Muscle layer of colon (tissue), 2 donors: Measurements from ENCODE around the gene KCNMA1.

ENCODE experiments used
- H3K27ac ChIP-seq: one replicate; pipeline ENCODE4 v1.7.0; 2013; ENCODE audit warnings: low read depth, mild to moderate bottlenecking, low read length, moderate library complexity
- H3K27me3 ChIP-seq, 2 donors: one replicate each; pipeline ENCODE4 v1.7.0; 2013; ENCODE audit warnings: low read length in 2 of 2, mild to moderate bottlenecking in 2 of 2; ENCODE audit not compliant: insufficient read depth in 2 of 2, control insufficient read depth in 1 of 2
- H3K36me3 ChIP-seq: one replicate; pipeline ENCODE4 v1.7.0; 2013; ENCODE audit warnings: mild to moderate bottlenecking, low read length; ENCODE audit not compliant: insufficient read depth
- H3K4me1 ChIP-seq: one replicate; pipeline ENCODE4 v1.7.0; 2013; ENCODE audit warnings: mild to moderate bottlenecking, low read length; ENCODE audit not compliant: insufficient read depth
- H3K4me3 ChIP-seq, 2 donors: one replicate each; pipeline ENCODE4 v1.7.0; 2013; ENCODE audit warnings: low read length in 2 of 2, low read depth in 1 of 2, mild to moderate bottlenecking in 1 of 2, moderate library complexity in 1 of 2
- H3K9ac ChIP-seq: one replicate; pipeline ENCODE4 v1.7.0; 2013; ENCODE audit warnings: low read length
- H3K9me3 ChIP-seq: one replicate; pipeline ENCODE4 v1.7.0; 2013; ENCODE audit warnings: mild to moderate bottlenecking, low read length
- donor health status: abdominal sarcoma.
- donor health status: Adenocarcinoma of cecum.

Gene KCNMA1

GRCh38 chr10:77006836-77007511, 630.6 kb downstream of the KCNMA1 start:
- Histone ChIP-seq H3K27me3 (no peaks in the 10 kb centered on the region), H3K36me3 (peaks cover 14% of the 10 kb centered on the region), H3K27ac (no peak overlapping the region), H3K9ac (no peak overlapping the region), H3K4me1 (peaks cover 45% of the 10 kb centered on the region), H3K4me3 (no peak overlapping the region), H3K9me3 (no peaks in the 10 kb centered on the region)

GRCh38 chr10:77005871-77006270, 631.7 kb downstream of the KCNMA1 start:
- Histone ChIP-seq H3K27ac (no peak overlapping the region), H3K4me1 (peaks cover 38% of the 10 kb centered on the region), H3K4me3 (no peak overlapping the region), H3K9me3 (no peaks in the 10 kb centered on the region), H3K9ac (no peak overlapping the region), H3K36me3 (peaks cover 7% of the 10 kb centered on the region), H3K27me3 (no peaks in the 10 kb centered on the region)

GRCh38 chr10:77004917-77005564, 632.6 kb downstream of the KCNMA1 start:
- Histone ChIP-seq H3K27ac (no peak overlapping the region), H3K9me3 (no peaks in the 10 kb centered on the region), H3K9ac (no peak overlapping the region), H3K36me3 (peaks cover 7% of the 10 kb centered on the region), H3K4me3 (peak overlapping the region in 1 of 2 donors; percentile 4), H3K27me3 (no peaks in the 10 kb centered on the region), H3K4me1 (peaks cover 38% of the 10 kb centered on the region)

- Histone ChIP-seq H3K4me1 (peaks cover 38% of the 10 kb centered on the region), H3K9ac (no peak overlapping the region), H3K4me3 (no peak overlapping the region), H3K36me3 (peaks cover 7% of the 10 kb centered on the region), H3K27ac (no peak overlapping the region), H3K9me3 (no peaks in the 10 kb centered on the region), H3K27me3 (no peaks in the 10 kb centered on the region)
Observed at GRCh38 chr10:77002872-77003271, 634.7 kb downstream of the KCNMA1 start.

- peaks cover 46% of the 10 kb centered on the region for H3K4me1 ChIP-seq
- no peak overlapping the region for H3K4me3 ChIP-seq
- H3K9me3 ChIP-seq: no peaks in the 10 kb centered on the region
- no peaks in the 10 kb centered on the region for H3K27me3 ChIP-seq
- no peak overlapping the region for H3K27ac ChIP-seq
- no peak overlapping the region for H3K9ac ChIP-seq
- H3K36me3 ChIP-seq: no peaks in the 10 kb centered on the region
Observed at GRCh38 chr10:77001206-77001605, 636.4 kb downstream of the KCNMA1 start.

- Histone ChIP-seq H3K36me3 (peaks cover 5% of the 10 kb centered on the region), H3K4me1 (peaks cover 27% of the 10 kb centered on the region), H3K4me3 (no peak overlapping the region), H3K27me3 (no peaks in the 10 kb centered on the region), H3K9me3 (no peaks in the 10 kb centered on the region), H3K27ac (no peak overlapping the region), H3K9ac (no peak overlapping the region)
Observed at GRCh38 chr10:76998451-76998850, 639.2 kb downstream of the KCNMA1 start.

GRCh38 chr10:76997631-76998030, 640.0 kb downstream of the KCNMA1 start:
- H3K27ac ChIP-seq: no peak overlapping the region

GRCh38 chr10:76995023-76995422, 642.6 kb downstream of the KCNMA1 start:
- no peak overlapping the region for H3K4me3 ChIP-seq
- no peak overlapping the region for H3K27ac ChIP-seq
- no peaks in the 10 kb centered on the region for H3K9me3 ChIP-seq
- peaks cover 5% of the 10 kb centered on the region for H3K36me3 ChIP-seq
- no peak overlapping the region for H3K9ac ChIP-seq
- no peaks in the 10 kb centered on the region for H3K27me3 ChIP-seq
- peaks cover 42% of the 10 kb centered on the region for H3K4me1 ChIP-seq

More at GRCh38 chr10:76997631-76998030, 640.0 kb downstream of the KCNMA1 start:
- Histone ChIP-seq H3K4me1 (peaks cover 27% of the 10 kb centered on the region), H3K36me3 (peaks cover 5% of the 10 kb centered on the region), H3K4me3 (no peak overlapping the region), H3K27me3 (no peaks in the 10 kb centered on the region), H3K9ac (no peak overlapping the region), H3K9me3 (no peaks in the 10 kb centered on the region)

DNA sequence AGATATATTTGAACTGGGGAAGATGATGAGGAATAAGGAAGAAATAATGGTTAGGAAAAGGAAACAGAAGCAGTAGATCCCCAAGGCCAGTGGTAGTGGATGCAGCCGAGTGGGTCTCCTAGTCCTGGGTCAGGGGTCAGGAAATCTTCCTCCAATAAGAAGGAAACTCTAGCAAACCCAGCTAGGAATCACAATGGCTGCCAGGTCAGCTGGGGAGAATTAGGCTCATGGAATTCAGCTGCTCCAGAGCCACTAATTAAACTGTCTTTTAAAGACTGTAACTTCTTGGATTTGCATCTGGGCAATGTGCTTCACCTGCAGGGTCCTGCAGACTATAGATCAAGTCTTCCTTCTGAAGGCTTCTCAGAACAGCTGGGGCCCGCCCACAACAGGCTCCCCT, 644.4 kb downstream of the KCNMA1 start:
- Histone ChIP-seq H3K27me3 (no peaks in the 10 kb centered on the region), H3K9me3 (no peaks in the 10 kb centered on the region), H3K27ac (no peak overlapping the region), H3K9ac (no peak overlapping the region), H3K36me3 (peaks cover 5% of the 10 kb centered on the region), H3K4me1 (peaks cover 42% of the 10 kb centered on the region), H3K4me3 (no peak overlapping the region)

DNA sequence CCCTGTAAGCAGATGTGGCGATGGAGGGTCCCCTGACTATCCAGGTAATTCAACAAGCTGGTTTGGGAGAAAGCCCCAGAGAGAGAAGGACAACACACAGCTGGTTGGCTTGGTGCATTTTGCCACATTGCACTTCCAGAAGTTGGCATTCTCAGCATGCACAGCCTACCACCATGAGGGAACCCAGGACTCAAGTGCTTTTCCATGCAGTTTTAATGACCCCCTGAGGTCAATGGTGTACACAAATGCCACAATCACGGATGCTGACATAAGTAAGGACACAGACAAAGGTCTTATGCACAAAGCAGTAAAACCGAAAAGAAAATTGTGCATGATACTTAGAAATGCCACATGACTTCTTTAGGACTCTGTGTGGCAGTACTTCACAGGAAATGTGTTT, 645.1 kb downstream of the KCNMA1 start:
- Histone ChIP-seq H3K27ac (no peak overlapping the region), H3K9ac (no peak overlapping the region), H3K4me1 (peaks cover 37% of the 10 kb centered on the region), H3K9me3 (no peaks in the 10 kb centered on the region), H3K27me3 (no peaks in the 10 kb centered on the region), H3K36me3 (peaks cover 5% of the 10 kb centered on the region), H3K4me3 (no peak overlapping the region)

GRCh38 chr10:76991621-76992020, 646.0 kb downstream of the KCNMA1 start:
- H3K4me1 ChIP-seq: peaks cover 34% of the 10 kb centered on the region
- peaks cover 5% of the 10 kb centered on the region for H3K36me3 ChIP-seq
- no peaks in the 10 kb centered on the region for H3K9me3 ChIP-seq
- no peak overlapping the region for H3K9ac ChIP-seq
- no peak overlapping the region for H3K4me3 ChIP-seq
- no peak overlapping the region for H3K27ac ChIP-seq
- no peaks in the 10 kb centered on the region for H3K27me3 ChIP-seq

- Histone ChIP-seq H3K9ac (no peak overlapping the region), H3K4me3 (no peak overlapping the region), H3K36me3 (peaks cover 3% of the 10 kb centered on the region), H3K4me1 (peaks cover 34% of the 10 kb centered on the region), H3K27me3 (no peaks in the 10 kb centered on the region), H3K27ac (no peak overlapping the region), H3K9me3 (no peaks in the 10 kb centered on the region)
Observed at GRCh38 chr10:76990561-76990960, 647.0 kb downstream of the KCNMA1 start.
